ENCODE data around the gene SNCB.

DNA sequence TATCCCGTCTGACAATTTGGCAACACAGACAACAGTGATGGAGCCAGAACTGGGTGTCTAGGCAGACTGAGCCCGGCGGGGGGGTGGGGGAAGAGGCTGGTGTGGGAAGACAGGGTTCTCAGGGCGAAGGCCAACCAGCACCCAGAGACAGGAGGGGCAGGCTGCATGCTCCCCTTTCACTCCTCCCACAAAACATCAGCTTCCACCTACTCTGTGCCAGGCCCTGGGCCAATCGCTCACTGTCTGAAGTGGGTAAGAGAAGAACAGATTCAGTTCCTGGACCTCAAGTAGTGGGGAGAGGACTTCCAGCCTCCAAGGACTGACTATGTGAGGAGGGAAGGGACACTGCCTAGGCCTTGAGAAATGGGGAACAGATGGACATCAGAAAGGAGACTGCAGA lies 2.8 kb downstream of the SNCB start:
- TF ChIP-seq CTCF (IDR thresholded peaks at IDR 0.05) (no peak), ZFX (IDR thresholded peaks at IDR 0.05; ENCODE audit: borderline replicate concordance) (no peak)

Measured in 22Rv1 (cell line).